Prostate gland (tissue), 2 donors: ENCODE data around the gene POLD4. TPM values are rescaled to one million over a fixed set of nuclear protein-coding genes. Genes with fewer than 3 reads are reported as not detected.

Experiments
- DNase-seq: peaks from one replicate; pipeline ENCODE4 v3.0.0-alpha.2; 2019; ENCODE audit warnings: low spot score
- H3K27ac ChIP-seq, 2 donors: fragments of 200-600 bp; sonication (generic); 2 replicates each; pipeline ENCODE4 v1.5.1; 2017 to 2019
- H3K27me3 ChIP-seq: fragments of 200-600 bp; sonication (generic); replicated peaks from 2 replicates; pipeline ENCODE4 v1.5.1; 2019; ENCODE audit not compliant: insufficient read depth
- H3K36me3 ChIP-seq, 2 donors: fragments of 200-600 bp; sonication (generic); 1 replicate in 1 of 2; 2 replicates in 1 of 2; pipeline versions ENCODE4 v1.5.1 to v1.8.1; 2017 to 2019
- H3K4me1 ChIP-seq: fragments of 200-600 bp; sonication (generic); replicated peaks from 2 replicates; pipeline ENCODE4 v1.5.1; 2019
- H3K4me3 ChIP-seq, 2 donors: fragments of 200-600 bp; sonication (generic); 2 replicates each; pipeline ENCODE4 v1.5.1; 2017 to 2019
- H3K9me3 ChIP-seq: fragments of 200-600 bp; sonication (generic); 2 replicates; pipeline ENCODE4 v1.5.1; 2017
- CTCF ChIP-seq, 4 experiments: fragments of 200-600 bp in 2 of 4; fragments of 450-650 bp in 2 of 4; sonication (generic) in 2 of 4; IDR thresholded peaks; 1 replicate in 3 of 4; 2 replicates in 1 of 4; pipeline ENCODE4 v1.5.1; 2016 to 2019; ENCODE audit warnings: antibody characterized with exemption in 4 of 4, mild to moderate bottlenecking in 2 of 4, moderate library complexity in 2 of 4
- POLR2A ChIP-seq: fragments of 450-650 bp; IDR thresholded peaks from one replicate; pipeline ENCODE4 v1.6.1; 2016; ENCODE audit warnings: antibody characterized with exemption, mild to moderate bottlenecking
- POLR2AphosphoS5 ChIP-seq: sonication (generic); formaldehyde crosslinking; IDR thresholded peaks from one replicate; pipeline ENCODE4 v1.6.1; 2017; ENCODE audit warnings: antibody characterized with exemption
- WGBS: methylation state at CpG from one replicate; pipeline ENCODE4 v1.1.5; 2018; 5-methylcytosine and 5-hydroxymethylcytosine counted together
- intact Hi-C: fragments of 100-400 bp; cut with DNase I; formaldehyde crosslinking; loops from one replicate; pipeline ENCODE4 v1.14.2; 2022
- total RNA-seq, 2 donors: library from RNA; depleted of rRNA; stranded (reverse); fragments of >200 nt; gene quantifications; one replicate each; pipeline ENCODE4 v1.1.0, GENCODE V29; 2016

Gene POLD4
- total RNA-seq, 2 donors from 2014 or later = 95.1 to 145 TPM

GRCh38 chr11:67396587-67397389 lies 43.4 kb upstream of the POLD4 start:
- TF ChIP-seq CTCF (IDR thresholded peaks at IDR 0.05) (no peak), POLR2A (no peak), POLR2AphosphoS5 (no peak)
- no peak for DNase-seq
- Histone ChIP-seq H3K4me3 (no peak overlapping the region), H3K27me3 (no peaks in the 10 kb centered on the region), H3K9me3 (no peaks in the 10 kb centered on the region), H3K36me3 (peaks cover 6 to 13% of the 10 kb centered on the region in 2 donors), H3K4me1 (peaks cover 22% of the 10 kb centered on the region), H3K27ac (no peak overlapping the region)
- intact Hi-C loops = no loop called here
- 39% methylated on average over 13 of the region's 13 CpGs for WGBS

GRCh38 chr11:67396259-67396581 lies 42.9 kb upstream of the POLD4 start:
- no peaks in the 10 kb centered on the region for H3K9me3 ChIP-seq
- H3K27me3 ChIP-seq = no peaks in the 10 kb centered on the region
- DNase-seq = no peak
- peaks cover 22% of the 10 kb centered on the region for H3K4me1 ChIP-seq
- intact Hi-C loops = no loop called here
- H3K36me3 ChIP-seq = peaks cover 6 to 13% of the 10 kb centered on the region in 2 donors
- H3K4me3 ChIP-seq = no peak overlapping the region
- 85% methylated on average over 7 of the region's 7 CpGs for WGBS
- TF ChIP-seq POLR2A (no peak), POLR2AphosphoS5 (no peak), CTCF (IDR thresholded peaks at IDR 0.05) (no peak)
- H3K27ac ChIP-seq = no peak overlapping the region

GRCh38 chr11:67395555-67396258 lies 42.4 kb upstream of the POLD4 start:
- H3K4me3 ChIP-seq = no peak overlapping the region
- no peaks in the 10 kb centered on the region for H3K27me3 ChIP-seq
- TF ChIP-seq POLR2AphosphoS5 = no peak
- no peak for TF ChIP-seq POLR2A
- no peak for TF ChIP-seq CTCF (IDR thresholded peaks at IDR 0.05)
- H3K36me3 ChIP-seq = peaks cover 6 to 13% of the 10 kb centered on the region in 2 donors
- H3K9me3 ChIP-seq = no peaks in the 10 kb centered on the region
- 80% methylated on average over 19 of the region's 19 CpGs for whole genome bisulfite sequencing
- DNase-seq = no peak
- intact Hi-C loops = no loop called here
- no peak overlapping the region for H3K27ac ChIP-seq
- peaks cover 20% of the 10 kb centered on the region for H3K4me1 ChIP-seq

GRCh38 chr11:67393990-67394389 lies 40.6 kb upstream of the POLD4 start:
- Histone ChIP-seq H3K4me1 (peaks cover 6% of the 10 kb centered on the region), H3K4me3 (no peak overlapping the region), H3K27me3 (no peaks in the 10 kb centered on the region), H3K9me3 (no peaks in the 10 kb centered on the region), H3K27ac (no peak overlapping the region), H3K36me3 (peaks cover 6 to 9% of the 10 kb centered on the region in 2 donors)
- no peak for DNase-seq
- TF ChIP-seq CTCF (IDR thresholded peaks at IDR 0.05) = no peak
- no peak for TF ChIP-seq POLR2AphosphoS5
- TF ChIP-seq POLR2A = no peak
- WGBS = 84% methylated on average over 5 of the region's 5 CpGs
- intact Hi-C loops = no loop called here
